Measurements from ENCODE around the gene MAP3K6.

MAP3K6 gene

DNA sequence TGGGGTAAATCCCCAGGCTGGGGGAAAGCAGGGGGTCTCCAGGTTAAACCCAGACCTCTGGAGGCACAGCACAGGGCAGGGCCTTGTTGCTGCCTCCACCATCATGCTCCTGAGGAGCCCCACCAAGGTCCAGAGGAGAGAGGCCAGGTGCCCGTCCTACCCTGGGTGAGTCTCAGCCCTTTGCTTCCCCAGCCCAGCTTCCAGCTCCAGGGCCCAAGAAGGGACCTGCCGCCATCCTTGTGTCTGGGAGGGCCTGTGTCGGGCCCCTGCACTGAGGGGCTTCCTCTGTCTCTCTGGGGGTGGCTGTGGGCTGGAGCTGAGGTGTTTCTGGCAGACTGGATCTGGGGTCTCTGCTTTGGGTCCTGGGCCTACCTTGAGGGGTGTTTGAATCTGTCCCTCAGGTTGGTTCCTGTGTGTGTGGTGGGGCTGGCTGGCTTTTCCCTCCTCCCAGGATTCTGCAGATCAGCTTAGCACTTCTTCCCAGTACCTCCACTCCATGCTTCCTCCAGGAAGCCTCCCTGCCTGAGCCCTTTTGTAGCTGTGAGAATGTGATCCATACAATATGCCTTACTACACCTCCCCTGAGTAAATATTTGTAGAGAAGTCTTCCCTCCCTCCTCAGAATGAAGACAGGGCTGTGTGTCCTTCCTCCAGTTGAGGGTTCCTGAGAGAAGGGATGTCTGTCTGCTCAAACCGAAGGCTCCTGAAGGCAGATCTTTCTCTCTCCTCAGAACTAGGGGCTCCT, 31.8 kb upstream of the MAP3K6 start:
- no peaks in the 10 kb centered on the region for H3K27me3 ChIP-seq (ENCODE audit: control insufficient read depth in 5 of 5, insufficient read depth in 4 of 5, low read length in 5 of 5)
- no peak overlapping the region for H3K27ac ChIP-seq (ENCODE audit: low read depth, low read length)
- peaks cover 11 to 60% (median 53%) of the 10 kb centered on the region in 5 donors for H3K4me1 ChIP-seq (ENCODE audit: control insufficient read depth in 5 of 5, insufficient read depth in 5 of 5, low read length in 5 of 5)
- H3K36me3 ChIP-seq (ENCODE audit: control insufficient read depth in 5 of 5, insufficient read depth in 5 of 5, low read length in 5 of 5), result no peaks in the 10 kb centered on the region
- peak overlapping the region in 1 of 5 donors; percentile 21 for H3K9ac ChIP-seq (ENCODE audit: low read length in 5 of 5)
- H3K9me3 ChIP-seq (ENCODE audit: control insufficient read depth in 5 of 5, low read length in 5 of 5), result no peaks in the 10 kb centered on the region
- H3K4me3 ChIP-seq (ENCODE audit: low read depth in 1 of 5, low read length in 5 of 5), result no peak overlapping the region

DNA sequence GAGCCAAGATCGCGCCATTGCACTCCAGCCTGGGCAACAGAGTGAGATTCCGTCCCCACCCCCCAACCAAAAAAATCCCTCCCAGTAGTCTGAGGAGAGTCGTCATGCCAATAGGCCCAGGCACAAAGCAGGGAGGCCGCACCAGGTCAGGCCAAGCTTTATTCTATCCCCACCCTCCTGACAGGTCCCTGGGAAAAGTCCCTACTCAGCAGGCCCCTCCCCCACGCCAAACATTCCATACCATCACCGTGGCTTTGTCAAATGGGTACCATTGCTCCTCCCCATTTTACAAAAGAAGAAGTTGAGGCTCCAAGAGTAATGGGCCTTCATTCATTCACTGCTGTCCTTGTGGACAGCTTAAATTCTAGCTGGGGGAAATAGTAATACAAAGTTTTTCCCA, 31.0 kb upstream of the MAP3K6 start:
- H3K27ac ChIP-seq (ENCODE audit: low read depth, low read length), result no peak overlapping the region
- no peaks in the 10 kb centered on the region for H3K36me3 ChIP-seq (ENCODE audit: control insufficient read depth in 5 of 5, insufficient read depth in 5 of 5, low read length in 5 of 5)
- no peaks in the 10 kb centered on the region for H3K9me3 ChIP-seq (ENCODE audit: control insufficient read depth in 5 of 5, low read length in 5 of 5)
- H3K4me1 ChIP-seq (ENCODE audit: control insufficient read depth in 5 of 5, insufficient read depth in 5 of 5, low read length in 5 of 5), result peaks cover 7 to 54% (median 47%) of the 10 kb centered on the region in 5 donors
- no peak overlapping the region for H3K9ac ChIP-seq (ENCODE audit: low read length in 5 of 5)
- H3K27me3 ChIP-seq (ENCODE audit: control insufficient read depth in 5 of 5, insufficient read depth in 4 of 5, low read length in 5 of 5), result no peaks in the 10 kb centered on the region
- H3K4me3 ChIP-seq (ENCODE audit: low read depth in 1 of 5, low read length in 5 of 5), result no peak overlapping the region

DNA sequence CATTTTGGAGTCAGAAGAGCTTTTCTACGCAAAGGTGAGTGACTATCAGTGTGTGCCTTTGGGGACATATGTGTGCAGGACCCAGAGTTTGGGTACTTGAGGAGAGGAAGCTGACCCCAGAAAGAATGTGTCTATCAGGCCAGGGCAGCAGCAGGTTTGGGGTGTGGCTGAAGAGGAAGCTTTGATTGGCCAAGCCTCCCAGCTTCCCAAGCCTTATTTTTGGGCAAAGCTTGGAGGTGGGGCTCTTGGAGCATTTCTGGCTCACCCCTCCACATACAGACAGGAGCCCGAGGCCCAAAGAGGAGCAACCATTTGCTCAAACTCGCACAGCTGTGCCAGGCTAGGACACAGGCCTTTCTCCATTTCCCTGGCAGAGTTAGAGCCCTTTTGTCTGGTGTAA, 30.3 kb upstream of the MAP3K6 start:
- no peak overlapping the region for H3K27ac ChIP-seq (ENCODE audit: low read depth, low read length)

DNA sequence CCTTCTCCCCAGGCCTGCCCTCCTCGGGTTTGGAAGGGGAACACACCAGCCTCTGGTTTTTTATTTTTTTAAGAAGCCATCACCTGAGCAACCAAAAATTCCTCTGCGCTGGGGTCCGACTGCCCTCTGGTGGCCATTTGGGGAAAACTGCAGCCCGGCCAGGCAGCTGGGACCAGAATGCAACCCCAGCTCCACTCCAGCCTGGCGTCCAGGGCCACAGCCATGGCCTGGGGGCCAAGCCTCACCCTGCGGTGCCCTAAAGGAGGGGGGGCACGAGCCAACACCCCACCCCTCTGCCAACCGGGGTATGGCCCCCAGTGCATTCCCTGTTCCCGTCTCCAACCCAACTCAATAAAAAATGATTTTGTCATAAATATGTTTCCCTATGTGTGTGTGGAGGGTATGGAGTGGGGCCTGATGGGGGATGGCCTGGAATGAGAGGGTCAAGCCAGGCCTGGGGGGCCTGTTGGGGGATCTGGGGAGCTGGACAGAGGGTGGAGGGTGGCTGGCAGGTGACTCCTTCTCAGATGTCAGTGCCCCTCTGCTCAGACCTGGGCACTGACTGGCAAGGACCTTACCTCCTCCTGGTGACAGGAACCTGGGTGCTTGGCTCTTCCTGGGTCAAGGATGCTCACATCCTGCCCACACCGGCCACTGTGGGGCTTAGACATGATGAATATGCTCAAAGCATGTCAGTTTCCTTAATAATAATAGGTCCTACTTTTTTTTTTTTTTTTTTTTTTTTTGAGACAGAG, 28.9 kb upstream of the MAP3K6 start:
- H3K4me1 ChIP-seq (ENCODE audit: control insufficient read depth in 5 of 5, insufficient read depth in 5 of 5, low read length in 5 of 5), result peaks cover 5 to 51% (median 40%) of the 10 kb centered on the region in 5 donors

More for the DNA sequence above, 30.3 kb upstream of the MAP3K6 start:
- Histone ChIP-seq H3K9ac (ENCODE audit: low read length in 5 of 5) (no peak overlapping the region), H3K4me1 (ENCODE audit: control insufficient read depth in 5 of 5, insufficient read depth in 5 of 5, low read length in 5 of 5) (peaks cover 2 to 51% (median 45%) of the 10 kb centered on the region in 5 donors), H3K36me3 (ENCODE audit: control insufficient read depth in 5 of 5, insufficient read depth in 5 of 5, low read length in 5 of 5) (no peaks in the 10 kb centered on the region), H3K4me3 (ENCODE audit: low read depth in 1 of 5, low read length in 5 of 5) (no peak overlapping the region), H3K27me3 (ENCODE audit: control insufficient read depth in 5 of 5, insufficient read depth in 4 of 5, low read length in 5 of 5) (no peaks in the 10 kb centered on the region), H3K9me3 (ENCODE audit: control insufficient read depth in 5 of 5, low read length in 5 of 5) (no peaks in the 10 kb centered on the region)

DNA sequence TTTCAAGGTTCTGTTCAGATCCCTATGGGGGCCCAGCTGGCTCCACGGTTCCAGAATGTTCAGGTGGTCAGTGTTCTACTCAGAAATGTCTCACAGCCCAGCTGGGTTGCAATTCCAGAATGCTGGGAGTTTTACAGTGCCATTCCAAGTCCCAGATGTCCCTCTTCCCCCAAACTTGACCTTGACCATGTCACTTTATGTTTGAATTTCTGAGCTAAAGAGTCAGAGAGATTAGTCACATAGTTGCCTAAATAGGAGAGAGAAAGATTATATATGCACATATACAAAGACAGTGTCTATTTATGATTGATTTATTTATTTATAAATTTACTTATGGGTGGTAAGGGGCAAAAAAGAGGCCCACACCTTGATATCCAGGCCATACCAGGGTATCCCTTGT, 28.2 kb upstream of the MAP3K6 start:
- H3K4me1 ChIP-seq (ENCODE audit: control insufficient read depth in 5 of 5, insufficient read depth in 5 of 5, low read length in 5 of 5), result peaks cover 5 to 47% (median 33%) of the 10 kb centered on the region in 5 donors
- peaks cover 0 to 4% (median 0%) of the 10 kb centered on the region in 5 donors for H3K27me3 ChIP-seq (ENCODE audit: control insufficient read depth in 5 of 5, insufficient read depth in 4 of 5, low read length in 5 of 5)
- no peak overlapping the region for H3K9ac ChIP-seq (ENCODE audit: low read length in 5 of 5)
- H3K36me3 ChIP-seq (ENCODE audit: control insufficient read depth in 5 of 5, insufficient read depth in 5 of 5, low read length in 5 of 5), result no peaks in the 10 kb centered on the region
- no peaks in the 10 kb centered on the region for H3K9me3 ChIP-seq (ENCODE audit: control insufficient read depth in 5 of 5, low read length in 5 of 5)
- H3K4me3 ChIP-seq (ENCODE audit: low read depth in 1 of 5, low read length in 5 of 5), result no peak overlapping the region
- H3K27ac ChIP-seq (ENCODE audit: low read depth, low read length), result no peak overlapping the region

More for the DNA sequence above, 28.9 kb upstream of the MAP3K6 start:
- peaks cover 0 to 4% (median 0%) of the 10 kb centered on the region in 5 donors for H3K27me3 ChIP-seq (ENCODE audit: control insufficient read depth in 5 of 5, insufficient read depth in 4 of 5, low read length in 5 of 5)
- no peak overlapping the region for H3K27ac ChIP-seq (ENCODE audit: low read depth, low read length)
- no peaks in the 10 kb centered on the region for H3K9me3 ChIP-seq (ENCODE audit: control insufficient read depth in 5 of 5, low read length in 5 of 5)
- H3K4me3 ChIP-seq (ENCODE audit: low read depth in 1 of 5, low read length in 5 of 5), result no peak overlapping the region
- no peaks in the 10 kb centered on the region for H3K36me3 ChIP-seq (ENCODE audit: control insufficient read depth in 5 of 5, insufficient read depth in 5 of 5, low read length in 5 of 5)
- no peak overlapping the region for H3K9ac ChIP-seq (ENCODE audit: low read length in 5 of 5)

DNA sequence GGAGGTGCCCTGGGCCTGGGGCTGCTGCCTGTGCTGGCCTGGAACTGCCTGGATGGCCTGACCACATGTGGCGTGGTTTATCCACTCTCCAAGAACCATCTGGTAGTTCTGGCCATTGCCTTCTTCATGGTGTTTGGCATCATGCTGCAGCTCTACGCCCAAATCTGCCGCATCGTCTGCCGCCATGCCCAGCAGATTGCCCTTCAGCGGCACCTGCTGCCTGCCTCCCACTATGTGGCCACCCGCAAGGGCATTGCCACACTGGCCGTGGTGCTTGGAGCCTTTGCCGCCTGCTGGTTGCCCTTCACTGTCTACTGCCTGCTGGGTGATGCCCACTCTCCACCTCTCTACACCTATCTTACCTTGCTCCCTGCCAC, 27.5 kb upstream of the MAP3K6 start:
- Histone ChIP-seq H3K27ac (ENCODE audit: low read depth, low read length) (no peak overlapping the region), H3K36me3 (ENCODE audit: control insufficient read depth in 5 of 5, insufficient read depth in 5 of 5, low read length in 5 of 5) (no peaks in the 10 kb centered on the region), H3K9ac (ENCODE audit: low read length in 5 of 5) (no peak overlapping the region), H3K9me3 (ENCODE audit: control insufficient read depth in 5 of 5, low read length in 5 of 5) (no peaks in the 10 kb centered on the region), H3K4me1 (ENCODE audit: control insufficient read depth in 5 of 5, insufficient read depth in 5 of 5, low read length in 5 of 5) (peaks cover 4 to 48% (median 27%) of the 10 kb centered on the region in 5 donors), H3K27me3 (ENCODE audit: control insufficient read depth in 5 of 5, insufficient read depth in 4 of 5, low read length in 5 of 5) (peaks cover 0 to 4% (median 0%) of the 10 kb centered on the region in 5 donors), H3K4me3 (ENCODE audit: low read depth in 1 of 5, low read length in 5 of 5) (no peak overlapping the region)

DNA sequence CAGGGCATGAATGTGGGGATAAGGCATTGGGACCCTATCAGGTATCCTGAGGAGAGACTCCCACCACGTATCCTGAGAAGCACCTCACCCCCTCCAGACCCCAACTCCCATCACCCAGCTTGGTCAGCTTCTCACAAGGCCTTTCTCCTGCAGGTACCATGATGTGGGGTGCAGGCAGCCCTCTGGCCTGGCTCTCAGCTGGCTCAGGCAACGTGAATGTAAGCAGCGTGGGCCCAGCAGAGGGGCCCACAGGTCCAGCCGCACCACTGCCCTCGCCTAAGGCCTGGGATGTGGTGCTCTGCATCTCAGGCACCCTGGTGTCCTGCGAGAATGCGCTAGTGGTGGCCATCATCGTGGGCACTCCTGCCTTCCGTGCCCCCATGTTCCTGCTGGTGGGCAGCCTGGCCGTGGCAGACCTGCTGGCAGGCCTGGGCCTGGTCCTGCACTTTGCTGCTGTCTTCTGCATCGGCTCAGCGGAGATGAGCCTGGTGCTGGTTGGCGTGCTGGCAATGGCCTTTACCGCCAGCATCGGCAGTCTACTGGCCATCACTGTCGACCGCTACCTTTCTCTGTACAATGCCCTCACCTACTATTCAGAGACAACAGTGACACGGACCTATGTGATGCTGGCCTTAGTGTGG, 27.0 kb upstream of the MAP3K6 start:
- no peaks in the 10 kb centered on the region for H3K9me3 ChIP-seq (ENCODE audit: control insufficient read depth in 5 of 5, low read length in 5 of 5)
- H3K27me3 ChIP-seq (ENCODE audit: control insufficient read depth in 5 of 5, insufficient read depth in 4 of 5, low read length in 5 of 5), result peaks cover 0 to 4% (median 0%) of the 10 kb centered on the region in 5 donors
- H3K27ac ChIP-seq (ENCODE audit: low read depth, low read length), result no peak overlapping the region
- H3K4me1 ChIP-seq (ENCODE audit: control insufficient read depth in 5 of 5, insufficient read depth in 5 of 5, low read length in 5 of 5), result peaks cover 4 to 46% (median 24%) of the 10 kb centered on the region in 5 donors
- H3K9ac ChIP-seq (ENCODE audit: low read length in 5 of 5), result no peak overlapping the region
- no peaks in the 10 kb centered on the region for H3K36me3 ChIP-seq (ENCODE audit: control insufficient read depth in 5 of 5, insufficient read depth in 5 of 5, low read length in 5 of 5)
- H3K4me3 ChIP-seq (ENCODE audit: low read depth in 1 of 5, low read length in 5 of 5), result no peak overlapping the region

DNA sequence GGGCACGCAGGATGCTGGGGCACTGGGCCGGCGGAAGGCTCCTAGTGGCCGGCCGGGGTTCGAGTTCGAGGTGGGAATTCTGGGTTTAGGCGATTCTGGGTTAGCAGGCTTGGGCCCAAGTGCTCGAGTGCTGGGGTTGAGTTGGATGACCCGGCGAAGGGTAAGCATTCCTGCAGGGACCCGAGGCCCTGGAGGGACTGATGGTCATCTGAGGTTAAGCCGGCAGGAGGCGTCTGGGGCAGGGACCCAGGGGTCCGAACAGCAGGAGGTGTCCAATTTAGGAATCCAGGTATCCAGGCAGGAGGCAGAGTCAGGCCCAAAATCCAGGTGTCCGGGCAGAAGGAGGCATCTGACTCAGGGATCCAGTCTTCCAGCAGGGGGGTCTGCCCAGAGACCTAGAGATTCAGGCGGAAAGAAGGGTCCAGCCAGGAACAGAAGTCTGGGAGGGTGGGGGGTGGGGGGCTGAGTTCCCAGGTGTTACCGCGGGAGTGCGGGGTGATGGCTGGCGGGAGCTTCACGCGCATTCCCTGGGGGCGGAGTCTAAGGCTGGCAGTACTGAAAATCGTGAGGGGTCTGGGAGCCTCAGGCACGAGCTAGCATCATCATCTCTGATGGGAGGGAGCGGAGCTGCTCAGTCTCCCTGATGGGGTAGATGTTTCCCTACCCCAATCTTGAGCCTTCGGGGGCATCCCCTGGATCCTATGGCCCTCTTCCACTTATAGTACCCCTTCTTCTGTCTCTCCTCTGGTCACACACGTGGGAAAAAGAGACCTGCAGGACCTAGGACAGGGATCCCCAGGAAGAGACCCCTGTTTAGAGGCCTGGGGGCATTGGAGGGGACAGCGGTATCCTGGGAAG, 26.2 kb upstream of the MAP3K6 start:
- H3K27me3 ChIP-seq (ENCODE audit: control insufficient read depth in 5 of 5, insufficient read depth in 4 of 5, low read length in 5 of 5), result peaks cover 0 to 4% (median 0%) of the 10 kb centered on the region in 5 donors
- no peaks in the 10 kb centered on the region for H3K9me3 ChIP-seq (ENCODE audit: control insufficient read depth in 5 of 5, low read length in 5 of 5)
- H3K36me3 ChIP-seq (ENCODE audit: control insufficient read depth in 5 of 5, insufficient read depth in 5 of 5, low read length in 5 of 5), result no peaks in the 10 kb centered on the region
- H3K4me1 ChIP-seq (ENCODE audit: control insufficient read depth in 5 of 5, insufficient read depth in 5 of 5, low read length in 5 of 5), result peaks cover 4 to 53% (median 24%) of the 10 kb centered on the region in 5 donors
- peak overlapping the region in 4 of 5 donors; percentile 27 to 61 (median 58) for H3K4me3 ChIP-seq (ENCODE audit: low read depth in 1 of 5, low read length in 5 of 5)
- peak overlapping the region; percentile 21 to 72 (median 48) for H3K9ac ChIP-seq (ENCODE audit: low read length in 5 of 5)
- H3K27ac ChIP-seq (ENCODE audit: low read depth, low read length), result no peak overlapping the region

DNA sequence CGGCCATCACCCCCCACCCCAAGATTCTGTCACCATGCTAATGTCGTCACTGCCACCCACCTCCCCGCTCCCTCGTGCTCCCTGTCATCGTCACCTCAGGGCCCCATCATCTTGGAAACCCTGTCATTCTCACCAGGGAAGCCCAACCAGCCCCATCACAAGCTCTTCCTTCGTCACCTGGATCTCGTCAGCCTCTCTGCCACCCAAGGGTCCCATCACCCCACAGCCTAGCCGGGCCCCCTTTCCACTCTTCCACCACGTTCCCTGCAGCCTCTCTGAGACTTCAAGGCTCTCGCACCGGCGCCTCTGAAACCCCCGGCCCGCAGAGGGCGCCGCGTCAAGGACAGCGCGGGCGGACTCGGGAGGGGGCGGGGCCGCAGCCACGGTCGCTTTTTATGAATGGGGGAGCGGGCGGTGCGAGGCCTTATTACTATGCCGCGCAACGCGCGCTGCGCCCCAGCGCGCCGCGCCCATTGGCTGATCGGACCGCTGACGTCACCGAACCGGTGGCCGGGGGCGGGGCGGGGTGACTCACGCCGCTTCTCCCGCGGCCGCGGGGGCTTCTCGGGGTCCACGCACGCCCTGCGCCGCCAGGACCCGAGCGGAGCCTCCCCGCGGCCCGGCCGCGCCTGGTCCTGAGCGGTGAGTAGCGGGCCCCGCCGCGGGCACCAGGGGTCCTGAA, 25.5 kb upstream of the MAP3K6 start, which contains the start of gene GPR3:
TSS of gene GPR3 (plus strand) at position 527 of the 682 bp plus-strand sequence. CDS start 1,177 bp downstream, outside the sequence.
- Histone ChIP-seq H3K36me3 (ENCODE audit: control insufficient read depth in 5 of 5, insufficient read depth in 5 of 5, low read length in 5 of 5) (no peaks in the 10 kb centered on the region), H3K4me3 (ENCODE audit: low read depth in 1 of 5, low read length in 5 of 5) (peak within 1 kb of the TSS; percentile 42 to 61 (median 57)), H3K27ac (ENCODE audit: low read depth, low read length) (no peak within 1 kb of the TSS), H3K9me3 (ENCODE audit: control insufficient read depth in 5 of 5, low read length in 5 of 5) (no peaks in the 10 kb centered on the region), H3K9ac (ENCODE audit: low read length in 5 of 5) (peak within 1 kb of the TSS; percentile 21 to 72 (median 49)), H3K27me3 (ENCODE audit: control insufficient read depth in 5 of 5, insufficient read depth in 4 of 5, low read length in 5 of 5) (peaks cover 0 to 4% (median 0%) of the 10 kb centered on the region in 5 donors), H3K4me1 (ENCODE audit: control insufficient read depth in 5 of 5, insufficient read depth in 5 of 5, low read length in 5 of 5) (peaks cover 4 to 52% (median 24%) of the 10 kb centered on the region in 5 donors)
